ENCODE results near the gene CRYBG3.

The CRYBG3 gene

DNA sequence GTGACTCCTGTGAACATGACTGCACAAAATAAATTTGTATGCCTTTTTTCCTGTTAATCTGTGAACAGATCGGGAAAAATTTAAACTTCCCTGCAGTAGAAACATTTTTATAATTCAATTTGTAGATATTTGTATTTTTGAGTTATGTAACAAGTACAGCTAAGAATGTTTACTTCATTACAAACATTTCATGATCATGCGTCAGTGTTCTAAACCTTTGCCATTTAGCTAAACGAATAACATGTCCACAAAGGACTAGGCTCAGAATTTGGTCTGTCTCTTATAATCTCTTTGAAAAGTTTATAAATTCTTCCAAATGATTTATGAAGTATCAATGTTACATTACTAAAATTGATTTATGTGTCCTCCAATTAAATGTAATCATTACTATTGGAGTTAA lies 17.3 kb upstream of the CRYBG3 start:
- no peak for DNase-seq (ENCODE audit: low read depth)
- H3K4me3 ChIP-seq (ENCODE audit: low read depth, low read length), result no peak overlapping the region
- TF ChIP-seq CTCF (IDR thresholded peaks at IDR 0.05; ENCODE audit: low read depth, low read length) (no peak), MYC (IDR thresholded peaks at IDR 0.05; ENCODE audit: low read depth, low read length) (no peak), POLR2A (IDR thresholded peaks at IDR 0.05; ENCODE audit: extremely low read depth, insufficient read length) (no peak)

DNA sequence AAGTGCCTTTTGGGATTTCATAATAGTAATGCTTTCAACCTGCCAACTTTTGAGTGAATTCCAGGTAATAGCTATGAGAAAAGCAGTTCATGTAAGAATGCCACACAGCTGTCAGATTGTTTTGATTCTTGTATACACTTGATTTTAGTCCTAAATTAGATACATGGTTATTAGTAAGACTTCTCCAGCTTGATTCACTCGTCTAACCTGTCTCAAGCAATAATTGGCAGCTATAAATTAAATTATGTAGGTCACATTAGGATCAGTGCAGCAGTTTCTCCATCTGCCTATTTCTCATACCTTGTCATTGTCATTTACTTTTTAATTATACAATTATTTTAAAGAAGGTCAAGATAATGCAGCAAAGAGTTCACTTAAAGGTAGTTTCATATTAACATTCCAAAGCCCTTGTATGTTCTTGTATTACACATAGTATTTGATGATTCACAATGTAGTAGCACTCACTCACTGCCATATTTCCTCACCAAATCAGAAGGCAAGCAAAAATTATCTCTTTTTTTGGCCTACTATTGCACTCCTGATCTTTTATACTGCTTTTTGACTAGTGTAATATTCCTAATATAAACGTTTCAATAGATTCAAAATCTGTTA lies 10.9 kb upstream of the CRYBG3 start:
- DNase-seq (ENCODE audit: low read depth), result no peak
- TF ChIP-seq CTCF (IDR thresholded peaks at IDR 0.05; ENCODE audit: low read depth, low read length) (no peak), MYC (IDR thresholded peaks at IDR 0.05; ENCODE audit: low read depth, low read length) (no peak), POLR2A (IDR thresholded peaks at IDR 0.05; ENCODE audit: extremely low read depth, insufficient read length) (no peak), MAX (IDR thresholded peaks at IDR 0.05; ENCODE audit: low read depth, low read length) (no peak)
- H3K4me3 ChIP-seq (ENCODE audit: low read depth, low read length), result no peak overlapping the region

DNA sequence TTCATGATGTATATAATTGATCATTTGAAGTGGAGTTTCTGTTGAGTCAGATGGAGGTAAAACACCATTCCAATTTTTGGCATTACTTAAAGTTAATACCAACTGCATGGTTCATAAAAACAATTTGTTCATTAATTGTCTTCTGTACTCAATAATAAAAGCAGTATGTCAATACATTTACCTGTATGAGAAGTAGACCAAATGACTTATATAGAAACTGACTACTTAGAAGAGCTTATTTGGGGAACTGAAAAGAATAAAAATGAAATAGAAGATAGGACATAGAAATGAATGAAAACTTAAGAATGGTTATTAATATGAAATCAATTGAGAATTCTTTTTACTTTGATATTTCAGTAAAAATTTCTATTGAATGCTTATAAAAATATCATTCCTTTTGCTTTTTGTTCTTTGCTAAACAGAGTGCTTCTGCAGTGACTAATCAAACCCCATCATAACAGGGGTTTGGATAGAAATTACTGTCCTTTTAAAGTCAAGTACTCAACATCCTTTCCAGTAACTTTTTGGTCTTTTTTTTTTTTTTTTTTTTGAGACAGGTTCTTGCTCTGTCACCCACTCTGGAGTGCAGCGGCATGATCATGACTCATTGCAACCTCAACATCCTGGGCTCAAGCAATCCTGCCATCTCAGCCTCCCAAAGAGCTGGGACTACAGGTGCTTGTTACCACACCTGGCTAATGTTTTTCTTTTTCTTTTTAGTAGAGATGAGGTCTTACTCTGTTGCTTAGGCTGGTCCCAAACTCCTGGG lies 6.5 kb upstream of the CRYBG3 start:
- no peak for TF ChIP-seq POLR2A (IDR thresholded peaks at IDR 0.05; ENCODE audit: extremely low read depth, insufficient read length)
- no peak for TF ChIP-seq CTCF (IDR thresholded peaks at IDR 0.05; ENCODE audit: low read depth, low read length)

GRCh38 chr3:97816811-97817210 lies 5.0 kb upstream of the CRYBG3 start:
- no peak for TF ChIP-seq POLR2A (IDR thresholded peaks at IDR 0.05; ENCODE audit: extremely low read depth, insufficient read length)
- no peak for TF ChIP-seq MYC (IDR thresholded peaks at IDR 0.05; ENCODE audit: low read depth, low read length)
- no peak for TF ChIP-seq MAX (IDR thresholded peaks at IDR 0.05; ENCODE audit: low read depth, low read length)
- no peak for TF ChIP-seq CTCF (IDR thresholded peaks at IDR 0.05; ENCODE audit: low read depth, low read length)
- no peak overlapping the region for H3K4me3 ChIP-seq (ENCODE audit: low read depth, low read length)
- DNase-seq (ENCODE audit: low read depth), result no peak

More for the DNA sequence above, 6.5 kb upstream of the CRYBG3 start:
- DNase-seq (ENCODE audit: low read depth), result no peak
- no peak overlapping the region for H3K4me3 ChIP-seq (ENCODE audit: low read depth, low read length)

DNA sequence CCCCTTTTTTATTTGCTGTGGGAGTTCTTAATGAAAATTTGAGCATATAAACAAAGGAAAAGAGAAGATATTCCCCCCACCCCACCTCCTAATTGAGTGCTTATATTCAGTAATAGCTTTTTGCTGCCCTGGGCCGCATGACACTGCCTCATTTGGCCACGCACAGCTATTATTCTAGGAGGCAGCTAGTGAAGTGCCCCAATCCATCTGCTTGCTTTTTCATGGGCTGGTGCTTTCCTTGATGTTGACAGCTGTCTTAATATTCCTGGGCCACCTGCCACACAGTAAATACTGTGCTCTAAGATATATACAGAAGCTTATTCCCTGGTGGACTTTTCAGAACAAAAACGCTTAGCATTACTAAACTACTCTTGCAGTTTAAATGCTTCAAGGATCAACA lies 3.8 kb upstream of the CRYBG3 start:
- TF ChIP-seq CTCF (IDR thresholded peaks at IDR 0.05; ENCODE audit: low read depth, low read length), result no peak
- TF ChIP-seq MYC (IDR thresholded peaks at IDR 0.05; ENCODE audit: low read depth, low read length), result no peak
- no peak for TF ChIP-seq MAX (IDR thresholded peaks at IDR 0.05; ENCODE audit: low read depth, low read length)
- TF ChIP-seq POLR2A (IDR thresholded peaks at IDR 0.05; ENCODE audit: extremely low read depth, insufficient read length), result no peak
- H3K4me3 ChIP-seq (ENCODE audit: low read depth, low read length), result no peak overlapping the region
- no peak for DNase-seq (ENCODE audit: low read depth)
